HCT116 (cell line): ENCODE data around the gene SELP. TPM values are rescaled to one million over a fixed set of nuclear protein-coding genes. Genes with fewer than 3 reads are reported as not detected.

ENCODE experiments used
- ATAC-seq: fragments of 200-7000 bp; cut with Tn5 transposase; 2 replicates; pipeline ENCODE4 v1.9.1; 2020; ENCODE audit warnings: mild to moderate bottlenecking, moderate library complexity
- BruUV-seq: library from RNA; stranded (reverse); fragments of 400-500 nt; replicated peaks from 2 replicates; lab custom pipeline; 2021; lab: Mats Ljungman, UMichigan
- CTCF ChIA-PET: fragments of 300-600 bp; sonication (Branson Sonifier 250); formaldehyde crosslinking; loops from one replicate; lab custom pipeline; 2021; ENCODE audit warnings: antibody characterized with exemption; lab: Charles Lee
- POLR2A ChIA-PET: fragments of 300-600, 350-600 bp; sonication (Branson Sonifier 250); formaldehyde crosslinking; loops from one replicate; lab custom pipeline; 2021; ENCODE audit warnings: antibody characterized with exemption; lab: Charles Lee
- RAD21 ChIA-PET, 2 experiments: fragments of 300-600 bp; sonication (Branson Sonifier 250); formaldehyde crosslinking; loops; one replicate each; lab custom pipeline; 2023; ENCODE audit warnings: low total read pairs in 2 of 2; ENCODE audit not compliant: uncharacterized antibody in 2 of 2, unreplicated experiment in 2 of 2, low non-redundant PET in 1 of 2; lab: Charles Lee
- DNase-seq: peaks from one replicate; pipeline ENCODE4 v3.0.0-alpha.2; 2010; ENCODE audit warnings: low read depth, low spot score
- H2AFZ ChIP-seq: fragments of 200-600 bp; shearing (Covaris generic), sonication (generic); 2 replicates; pipeline ENCODE4 v1.6.1; 2017; ENCODE audit warnings: low read depth, mixed run types, mixed read lengths, antibody characterized with exemption, low read length; ENCODE audit not compliant: poor library complexity, severe bottlenecking
- H3K27ac ChIP-seq: 2 replicates; pipeline ENCODE4 v1.5.1; 2012; ENCODE audit warnings: low read depth, low read length
- H3K27me3 ChIP-seq: fragments of 200-600 bp; sonication (generic); 2 replicates; pipeline ENCODE4 v1.6.1; 2016; ENCODE audit warnings: mixed run types, low read length, mixed read lengths; ENCODE audit not compliant: insufficient read depth
- H3K36me3 ChIP-seq, 2 experiments: fragments of 200-500 bp in 1 of 2; fragments of 200-600 bp in 1 of 2; sonication (Bioruptor generic) in 1 of 2; sonication (generic) in 1 of 2; 2 replicates each; pipeline versions ENCODE4 v1.5.1 to v1.6.1; 2014 to 2016; ENCODE audit warnings: low read length in 2 of 2, inconsistent platforms in 1 of 2, mixed read lengths in 1 of 2, mixed run types in 1 of 2; ENCODE audit not compliant: insufficient read depth in 2 of 2, control insufficient read depth in 1 of 2
- H3K4me1 ChIP-seq, 2 experiments: fragments of 200-600 bp in 1 of 2; sonication (generic) in 1 of 2; 2 replicates each; pipeline versions ENCODE4 v1.5.1 to v1.6.1; 2012 to 2017; ENCODE audit warnings: low read length in 2 of 2, inconsistent platforms in 1 of 2, mild to moderate bottlenecking in 1 of 2, mixed read lengths in 1 of 2, mixed run types in 1 of 2, moderate library complexity in 1 of 2; ENCODE audit not compliant: insufficient read depth in 2 of 2, control insufficient read depth in 1 of 2
- H3K4me2 ChIP-seq: fragments of 200-600 bp; sonication (generic); 2 replicates; pipeline ENCODE4 v1.6.1; 2017; ENCODE audit warnings: mixed run types, low read length, mixed read lengths
- H3K4me3 ChIP-seq, 2 experiments: fragments of 200-600 bp in 1 of 2; sonication (generic) in 1 of 2; replicated peaks in 1 of 2; 2 replicates each; pipeline ENCODE4 v1.5.1; 2011 to 2016; ENCODE audit warnings: low read length in 2 of 2, control low read depth in 1 of 2, low read depth in 1 of 2, mild to moderate bottlenecking in 1 of 2, mixed read lengths in 1 of 2, mixed run types in 1 of 2
- H3K79me2 ChIP-seq: fragments of 200-600 bp; sonication (generic); 2 replicates; pipeline ENCODE4 v1.6.1; 2017; ENCODE audit warnings: mild to moderate bottlenecking, mixed run types, low read length, moderate library complexity, mixed read lengths; ENCODE audit not compliant: insufficient read depth
- H3K9ac ChIP-seq: fragments of 200-600 bp; sonication (generic); 2 replicates; pipeline ENCODE4 v1.6.1; 2016; ENCODE audit warnings: low read length, mixed read lengths
- H3K9me2 ChIP-seq: fragments of 200-600 bp; sonication (generic), shearing (Covaris generic); 2 replicates; pipeline ENCODE4 v1.6.1; 2017; ENCODE audit warnings: mixed run types, mild to moderate bottlenecking, moderate library complexity; ENCODE audit not compliant: insufficient read depth
- H3K9me3 ChIP-seq, 2 experiments: fragments of 200-500 bp in 1 of 2; fragments of 200-600 bp in 1 of 2; sonication (Bioruptor generic) in 1 of 2; sonication (generic) in 1 of 2; 2 replicates each; pipeline ENCODE4 v1.6.1; 2014 to 2017; ENCODE audit warnings: low read length in 2 of 2, mixed read lengths in 2 of 2, inconsistent platforms in 1 of 2, low read depth in 1 of 2, mild to moderate bottlenecking in 1 of 2, mixed run types in 1 of 2, moderate library complexity in 1 of 2; ENCODE audit not compliant: control insufficient read depth in 1 of 2, insufficient read depth in 1 of 2
- H4K20me1 ChIP-seq: fragments of 200-600 bp; sonication (generic), shearing (Covaris generic); 2 replicates; pipeline ENCODE4 v1.6.1; 2017; ENCODE audit warnings: mixed run types, mild to moderate bottlenecking, moderate library complexity; ENCODE audit not compliant: insufficient read depth
- ATF3 ChIP-seq: IDR thresholded peaks from 2 replicates; pipeline ENCODE4 v1.6.1; 2012
- CEBPB ChIP-seq: IDR thresholded peaks from 2 replicates; pipeline ENCODE4 v1.6.1; 2012; ENCODE audit warnings: low read depth
- EZH2 ChIP-seq: fragments of 200-600 bp; sonication (generic); IDR thresholded peaks from 2 replicates; pipeline ENCODE4 v1.6.1; 2017; ENCODE audit warnings: antibody characterized with exemption, mixed run types
- EZH2phosphoT487 ChIP-seq: fragments of 200-600 bp; IDR thresholded peaks from 2 replicates; pipeline ENCODE4 v1.6.1; 2018; ENCODE audit warnings: antibody characterized with exemption, borderline replicate concordance
- FOSL1 ChIP-seq: IDR thresholded peaks from 2 replicates; pipeline ENCODE4 v1.6.1; 2012; ENCODE audit warnings: low read depth
- MAX ChIP-seq: IDR thresholded peaks from 2 replicates; pipeline ENCODE4 v1.6.1; 2012
- POLR2A ChIP-seq: IDR thresholded peaks from 2 replicates; pipeline ENCODE4 v1.7.0; 2011; ENCODE audit warnings: borderline replicate concordance; ENCODE audit not compliant: insufficient read depth, insufficient read length; ENCODE audit errors: extremely low read depth
- POLR2AphosphoS5 ChIP-seq: IDR thresholded peaks from 2 replicates; pipeline ENCODE4 v1.6.1; 2011; ENCODE audit warnings: mild to moderate bottlenecking, low read depth, low read length, moderate library complexity
- RAD21 ChIP-seq: IDR thresholded peaks from 2 replicates; pipeline ENCODE4 v1.6.1; 2012; ENCODE audit warnings: low read depth, mild to moderate bottlenecking
- SIN3A ChIP-seq: IDR thresholded peaks from 2 replicates; pipeline ENCODE4 v1.6.1; 2012; ENCODE audit warnings: low read depth
- SP1 ChIP-seq: IDR thresholded peaks from 2 replicates; pipeline ENCODE4 v1.6.1; 2012; ENCODE audit warnings: low read depth
- TCF7L2 ChIP-seq: IDR thresholded peaks from 2 replicates; pipeline ENCODE4 v1.7.0; 2011; ENCODE audit warnings: borderline replicate concordance, inconsistent platforms; ENCODE audit not compliant: insufficient read depth, insufficient read length; ENCODE audit errors: extremely low read depth
- YY1 ChIP-seq: IDR thresholded peaks from 2 replicates; pipeline ENCODE4 v1.6.1; 2011; ENCODE audit warnings: low read length, low read depth, moderate library complexity, mild to moderate bottlenecking; ENCODE audit not compliant: insufficient replicate concordance; ENCODE audit errors: extremely low read depth
- ZBTB33 ChIP-seq: IDR thresholded peaks from 2 replicates; pipeline ENCODE4 v1.6.1; 2011; ENCODE audit warnings: mild to moderate bottlenecking, low read length, moderate library complexity; ENCODE audit not compliant: insufficient replicate concordance; ENCODE audit errors: extremely low read depth
- ZFX ChIP-seq: fragments of 450-650 bp; IDR thresholded peaks from 2 replicates; pipeline ENCODE4 v1.6.1; 2017
- ZNF274 ChIP-seq: fragments of 200-500 bp; sonication (Bioruptor generic); IDR thresholded peaks from 2 replicates; pipeline ENCODE4 v1.6.1; 2014; ENCODE audit warnings: mild to moderate bottlenecking, low read depth, low read length, inconsistent platforms
- intact Hi-C: fragments of 100-400 bp; cut with micrococcal nuclease; formaldehyde crosslinking; loops from 2 replicates; pipeline ENCODE4 v1.10.0; 2022
- total RNA-seq: library from RNA; stranded (reverse); gene quantifications from one replicate; pipeline ENCODE4 v1.2.1, GENCODE V29; 2021; ENCODE audit not compliant: unreplicated experiment

SELP gene
- total RNA-seq, 1 experiment from 2014 or later = not detected

GRCh38 chr1:169561692-169562091, 68.2 kb downstream of the SELP start:
- ChIA-PET POLR2A (no interaction called here), RAD21 (no interaction called here), CTCF (interaction anchor here (1.5 kb wide), 1 partner anchor 15 kb away, joined by 3 read pairs; no protein-coding TSS in a partner anchor)
- no peaks in the 10 kb centered on the region for H3K27me3 ChIP-seq
- H2AFZ ChIP-seq = no peak overlapping the region
- DNase-seq (no peak), ATAC-seq (no peak)
- TF ChIP-seq EZH2phosphoT487 (no peak), POLR2A (no peak), SIN3A (no peak), TCF7L2 (no peak), FOSL1 (no peak), RAD21 (no peak), YY1 (no peak), SP1 (no peak), EZH2 (no peak), POLR2AphosphoS5 (no peak), ATF3 (no peak), MAX (no peak), CEBPB (no peak), ZBTB33 (no peak), ZNF274 (no peak), ZFX (no peak)
- intact Hi-C loops = no loop called here
- BruUV-seq = no TSS peak
- H3K9me2 ChIP-seq = no peaks in the 10 kb centered on the region
- H3K79me2 ChIP-seq = no peaks in the 10 kb centered on the region
- no peak overlapping the region for H3K4me2 ChIP-seq
- no peaks in the 10 kb centered on the region for H3K9me3 ChIP-seq
- H3K9ac ChIP-seq = no peak overlapping the region
- H3K4me1 ChIP-seq = no peaks in the 10 kb centered on the region
- H3K4me3 ChIP-seq = no peak overlapping the region
- no peaks in the 10 kb centered on the region for H4K20me1 ChIP-seq
- H3K36me3 ChIP-seq = no peaks in the 10 kb centered on the region
- no peak overlapping the region for H3K27ac ChIP-seq
